CD4-positive, alpha-beta T cell (primary cell): ENCODE data around the gene P2RX2. TPM values are rescaled to one million over a fixed set of nuclear protein-coding genes. Genes with fewer than 3 reads are reported as not detected.

Experiments
- ATAC-seq: fragments of 200-7000 bp; cut with Tn5 transposase; one replicate; pipeline ENCODE4 v1.10.0; 2022; ENCODE audit warnings: mild to moderate bottlenecking; ENCODE audit not compliant: poor library complexity
- CTCF ChIA-PET: fragments of 350-600 bp; sonication (Branson Sonifier 250); formaldehyde crosslinking; loops from one replicate; lab custom pipeline; 2021; ENCODE audit warnings: antibody characterized with exemption, inconsistent platforms; lab: Charles Lee
- POLR2A ChIA-PET: fragments of 350-600 bp; sonication (Branson Sonifier 250); formaldehyde crosslinking; loops from one replicate; lab custom pipeline; 2021; ENCODE audit warnings: antibody characterized with exemption, inconsistent platforms; lab: Charles Lee
- DNase-seq, 14 experiments: peaks; one replicate each; pipeline ENCODE4 v3.0.0-alpha.2; 2013 to 2020; ENCODE audit warnings: mixed read lengths in 2 of 14
- H3K27ac ChIP-seq, 2 donors: one replicate each; pipeline versions ENCODE4 v1.5.1 to v1.7.0; 2013; ENCODE audit warnings: low read length in 2 of 2, low read depth in 1 of 2, mild to moderate bottlenecking in 1 of 2
- H3K27me3 ChIP-seq, 2 experiments: 1 replicate in 1 of 2; 2 replicates in 1 of 2; pipeline versions ENCODE4 v1.6.1 to v1.7.0; 2013; ENCODE audit warnings: low read length in 2 of 2, control low read depth in 1 of 2, mild to moderate bottlenecking in 1 of 2, moderate library complexity in 1 of 2; ENCODE audit not compliant: insufficient read depth in 2 of 2, control insufficient read depth in 1 of 2
- H3K36me3 ChIP-seq: one replicate; pipeline ENCODE4 v1.6.1; 2013; ENCODE audit warnings: low read length, control low read depth; ENCODE audit not compliant: insufficient read depth
- H3K4me1 ChIP-seq: one replicate; pipeline ENCODE4 v1.6.1; 2013; ENCODE audit warnings: low read length, control low read depth; ENCODE audit not compliant: insufficient read depth
- H3K4me3 ChIP-seq: one replicate; pipeline ENCODE4 v1.5.1; 2013; ENCODE audit warnings: mild to moderate bottlenecking, low read length, moderate library complexity
- H3K9me3 ChIP-seq, 2 experiments: 1 replicate in 1 of 2; 2 replicates in 1 of 2; pipeline versions ENCODE4 v1.6.1 to v1.7.0; 2013; ENCODE audit warnings: low read length in 2 of 2, mild to moderate bottlenecking in 2 of 2, control low read depth in 1 of 2, moderate library complexity in 1 of 2; ENCODE audit not compliant: control insufficient read depth in 1 of 2, insufficient read depth in 1 of 2
- H3K27ac Mint-ChIP-seq: one replicate; pipeline ENCODE4 v1.8.0; 2020; ENCODE audit warnings: mixed read lengths
- H3K27me3 Mint-ChIP-seq: one replicate; pipeline ENCODE4 v1.8.0; 2021; ENCODE audit warnings: mixed read lengths
- H3K36me3 Mint-ChIP-seq: one replicate; pipeline ENCODE4 v1.8.0; 2021; ENCODE audit warnings: low read depth, mixed read lengths
- H3K4me1 Mint-ChIP-seq: one replicate; pipeline ENCODE4 v1.8.0; 2021; ENCODE audit warnings: low read depth, mixed read lengths
- H3K4me3 Mint-ChIP-seq: one replicate; pipeline ENCODE4 v1.8.0; 2020; ENCODE audit warnings: mild to moderate bottlenecking, mixed read lengths
- H3K9me3 Mint-ChIP-seq: one replicate; pipeline ENCODE4 v1.8.0; 2020; ENCODE audit warnings: mixed read lengths
- intact Hi-C, 2 experiments: fragments of 100-400 bp; cut with DNase I in 1 of 2; cut with micrococcal nuclease in 1 of 2; formaldehyde crosslinking; loops; one replicate each; pipeline versions ENCODE4 v1.15.1 to v1.9.0; 2023 to 2025; cut with DNase I, micrococcal nuclease
- total RNA-seq, 174 experiments: library from RNA in 2 of 174; stranded (reverse) in 2 of 174; gene quantifications; one replicate each; pipeline ENCODE4 v1.2.3 and lab custom pipeline; 2021 to 2026
- TF ChIP-seq, protein P1 (sequence below): fragments of 200-600 bp; IDR thresholded peaks from one replicate; pipeline ENCODE4 v1.8.0; 2022; ENCODE audit warnings: antibody characterized with exemption, mild to moderate bottlenecking

P2RX2 gene
- total RNA-seq, 2 experiments from 2014 or later = not detected

DNA sequence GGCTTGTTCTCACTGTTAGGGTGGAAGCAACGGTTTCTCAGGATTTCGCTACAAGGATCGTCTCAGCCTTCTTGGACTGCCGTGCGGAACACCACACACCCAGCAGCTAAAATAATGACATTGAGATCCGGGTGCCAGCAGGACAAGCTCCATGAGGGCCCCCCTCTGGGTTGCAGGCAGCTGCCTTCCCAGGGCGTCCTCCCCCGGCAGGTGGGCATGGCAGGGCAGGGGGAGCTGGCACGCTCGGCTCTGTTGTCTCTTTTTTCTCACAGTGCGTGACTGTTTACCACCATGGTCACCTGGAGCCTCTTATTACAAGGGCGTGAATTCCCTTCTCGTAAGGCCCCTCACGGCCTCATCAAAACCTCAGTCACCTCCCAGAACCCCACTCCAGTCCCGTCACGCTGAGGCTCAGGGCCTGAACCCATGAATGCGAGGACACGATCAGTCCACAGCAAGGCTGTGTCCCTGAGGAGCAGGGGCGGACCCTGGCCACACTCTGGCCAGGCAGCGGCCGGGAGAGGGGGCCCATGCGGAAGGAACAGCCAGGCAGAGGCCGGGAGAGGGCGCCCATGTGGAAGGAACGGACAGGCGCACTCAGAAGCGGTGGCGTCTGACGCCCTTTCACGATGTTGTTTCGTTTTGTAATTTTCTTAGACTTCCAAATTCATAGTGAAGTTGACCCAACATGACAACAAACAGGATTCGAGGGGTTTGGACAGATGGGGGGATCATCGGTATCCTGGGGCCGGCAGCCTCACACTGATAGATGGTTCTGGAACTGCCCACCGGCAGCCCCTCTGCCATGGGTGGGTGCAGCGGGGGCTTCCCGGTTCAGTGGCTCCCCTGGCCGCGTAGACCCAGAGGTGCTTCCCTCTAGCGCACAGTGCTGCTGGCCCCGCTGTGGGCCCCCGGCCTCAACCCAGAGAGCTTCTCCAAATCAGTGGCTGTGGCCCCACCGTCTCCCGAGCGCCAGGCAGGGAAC is 18.2 kb upstream of the P2RX2 start:
- ATAC-seq (peak; percentile 42), DNase-seq (peak in 6 of 14 experiments; percentile 13 to 65 (median 52))
- Mint-ChIP-seq H3K4me3 (peak overlapping the region; percentile 84), H3K4me1 (peaks cover 27% of the 10 kb centered on the region), H3K9me3 (no peaks in the 10 kb centered on the region), H3K36me3 (no peaks in the 10 kb centered on the region), H3K27ac (no peak overlapping the region), H3K27me3 (peaks cover 33% of the 10 kb centered on the region)
- ChIA-PET POLR2A (interaction anchor here (0.6 kb wide), 1 partner anchor 135 kb away, joined by 4 read pairs; no protein-coding TSS in a partner anchor), CTCF (interaction anchor here (0.7 to 1.9 kb wide), 3 partner anchors 12 to 15 kb away, joined by 3 to 11 read pairs (median 4); no protein-coding TSS in a partner anchor)
- Histone ChIP-seq H3K36me3 (no peaks in the 10 kb centered on the region), H3K9me3 (peaks cover 0 to 22% of the 10 kb centered on the region in 2 experiments), H3K27me3 (peaks cover 28 to 31% of the 10 kb centered on the region in 2 experiments), H3K4me3 (peak overlapping the region; percentile 54), H3K4me1 (peaks cover 34% of the 10 kb centered on the region), H3K27ac (no peak overlapping the region)
- intact Hi-C loops = no loop called here
- TF ChIP-seq, protein P1, sequence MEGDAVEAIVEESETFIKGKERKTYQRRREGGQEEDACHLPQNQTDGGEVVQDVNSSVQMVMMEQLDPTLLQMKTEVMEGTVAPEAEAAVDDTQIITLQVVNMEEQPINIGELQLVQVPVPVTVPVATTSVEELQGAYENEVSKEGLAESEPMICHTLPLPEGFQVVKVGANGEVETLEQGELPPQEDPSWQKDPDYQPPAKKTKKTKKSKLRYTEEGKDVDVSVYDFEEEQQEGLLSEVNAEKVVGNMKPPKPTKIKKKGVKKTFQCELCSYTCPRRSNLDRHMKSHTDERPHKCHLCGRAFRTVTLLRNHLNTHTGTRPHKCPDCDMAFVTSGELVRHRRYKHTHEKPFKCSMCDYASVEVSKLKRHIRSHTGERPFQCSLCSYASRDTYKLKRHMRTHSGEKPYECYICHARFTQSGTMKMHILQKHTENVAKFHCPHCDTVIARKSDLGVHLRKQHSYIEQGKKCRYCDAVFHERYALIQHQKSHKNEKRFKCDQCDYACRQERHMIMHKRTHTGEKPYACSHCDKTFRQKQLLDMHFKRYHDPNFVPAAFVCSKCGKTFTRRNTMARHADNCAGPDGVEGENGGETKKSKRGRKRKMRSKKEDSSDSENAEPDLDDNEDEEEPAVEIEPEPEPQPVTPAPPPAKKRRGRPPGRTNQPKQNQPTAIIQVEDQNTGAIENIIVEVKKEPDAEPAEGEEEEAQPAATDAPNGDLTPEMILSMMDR = peak; percentile 43

- TF ChIP-seq, protein P1 = no peak
- no peak overlapping the region for H3K27ac Mint-ChIP-seq
- ChIA-PET CTCF (interaction anchor here (1.3 kb wide), 1 partner anchor 14 kb away, joined by 3 read pairs; no protein-coding TSS in a partner anchor), POLR2A (interaction anchor here (0.6 kb wide), 1 partner anchor 86 kb away, joined by 3 read pairs; no protein-coding TSS in a partner anchor)
- H3K9me3 ChIP-seq = peaks cover 0 to 22% of the 10 kb centered on the region in 2 experiments
- H3K4me1 ChIP-seq = peaks cover 34% of the 10 kb centered on the region
- no peaks in the 10 kb centered on the region for H3K36me3 ChIP-seq
- H3K36me3 Mint-ChIP-seq = no peaks in the 10 kb centered on the region
- H3K9me3 Mint-ChIP-seq = no peaks in the 10 kb centered on the region
- peaks cover 35% of the 10 kb centered on the region for H3K27me3 Mint-ChIP-seq
- intact Hi-C loops = no loop called here
- no peak overlapping the region for H3K27ac ChIP-seq
- H3K4me3 ChIP-seq = peak overlapping the region; percentile 54
- no peak for DNase-seq
- H3K4me1 Mint-ChIP-seq = peaks cover 27% of the 10 kb centered on the region
- H3K27me3 ChIP-seq = peaks cover 26 to 30% of the 10 kb centered on the region in 2 experiments
- H3K4me3 Mint-ChIP-seq = peak overlapping the region; percentile 84
- no peak for ATAC-seq
Observed at GRCh38 chr12:132601171-132601883, 17.2 kb upstream of the P2RX2 start.

DNA sequence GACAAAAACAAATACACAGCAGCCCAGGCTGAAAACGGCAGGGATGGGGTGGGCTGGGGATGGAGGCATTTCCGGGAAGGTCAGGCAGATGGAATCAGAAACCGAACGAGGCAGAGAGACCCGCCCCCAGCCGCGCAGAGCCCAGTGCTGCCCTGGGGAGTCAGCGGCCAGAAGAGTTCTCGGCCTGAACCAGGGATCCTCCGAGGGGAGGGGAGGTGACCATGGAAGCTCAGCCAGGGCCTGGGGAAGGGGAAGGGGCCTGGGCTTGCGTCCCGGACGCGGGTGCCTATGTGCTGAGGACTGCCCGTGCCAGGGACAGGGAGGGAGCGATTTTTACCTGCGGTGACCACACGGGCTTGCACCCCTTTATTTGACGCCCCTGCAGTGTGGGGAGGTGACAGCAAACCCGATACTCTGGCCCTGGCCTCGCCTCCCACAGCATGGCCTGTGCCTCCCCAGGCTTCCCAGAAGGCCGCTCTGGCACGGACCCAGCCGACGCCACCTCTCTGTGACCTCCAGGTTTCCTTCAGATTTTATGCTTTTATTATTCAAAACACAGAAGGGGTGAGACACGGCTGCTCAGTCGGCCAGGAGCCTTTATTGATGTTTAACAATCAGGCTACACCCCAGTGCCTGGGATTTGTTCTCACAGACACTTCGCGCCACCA is 15.9 kb upstream of the P2RX2 start:
- Mint-ChIP-seq H3K36me3 (no peaks in the 10 kb centered on the region), H3K4me3 (no peak overlapping the region), H3K27me3 (peaks cover 47% of the 10 kb centered on the region), H3K27ac (no peak overlapping the region), H3K9me3 (no peaks in the 10 kb centered on the region), H3K4me1 (peaks cover 20% of the 10 kb centered on the region)
- ATAC-seq = no peak
- Histone ChIP-seq H3K36me3 (no peaks in the 10 kb centered on the region), H3K27me3 (peaks cover 21 to 34% of the 10 kb centered on the region in 2 experiments), H3K4me3 (no peak overlapping the region), H3K9me3 (peaks cover 0 to 22% of the 10 kb centered on the region in 2 experiments), H3K27ac (no peak overlapping the region), H3K4me1 (peaks cover 25% of the 10 kb centered on the region)
- no peak for DNase-seq
- TF ChIP-seq, protein P1 = no peak
- ChIA-PET POLR2A (no interaction called here), CTCF (interaction anchor here (1.7 kb wide), 1 partner anchor 12 kb away, joined by 4 read pairs; no protein-coding TSS in a partner anchor)
- intact Hi-C loops = no loop called here
